ENCODE results near the gene FAM118A.
"Not testable (repeated sequence)": the region's sequence is repeated elsewhere in the genome, so short reads cannot be mapped to it uniquely, and the experiment has no call there.

Gene FAM118A

GRCh38 chr22:45358127-45358526 is 48.4 kb downstream of the FAM118A start:
- peaks cover 0 to 12% (median 5%) of the 10 kb centered on the region in 4 experiments for H3K4me1 ChIP-seq (ENCODE audit: control extremely low read depth in 1 of 4, control insufficient read depth in 4 of 4, insufficient read depth in 4 of 4, low read length in 3 of 4)
- H3K27ac ChIP-seq (ENCODE audit: insufficient read depth in 1 of 2, low read depth in 1 of 2, low read length in 2 of 2, poor library complexity in 1 of 2, severe bottlenecking in 2 of 2): no peak overlapping the region
- WGBS (ENCODE audit: insufficient coverage): 100% methylated on average over 1 of the region's 1 CpG
- H3K36me3 ChIP-seq (ENCODE audit: control insufficient read depth in 4 of 4, insufficient read depth in 4 of 4, low read length in 3 of 4): no peaks in the 10 kb centered on the region
- ChIA-PET POLR2A (no interaction called here), CTCF (no interaction called here)
- no peaks in the 10 kb centered on the region for H3K9me3 ChIP-seq (ENCODE audit: control extremely low read depth in 1 of 5, control insufficient read depth in 4 of 5, insufficient read depth in 2 of 5, low read depth in 1 of 5, low read length in 4 of 5)
- no peak for DNase-seq
- H3K4me3 ChIP-seq (ENCODE audit: control insufficient read depth in 1 of 7, extremely low read depth in 1 of 7, insufficient read depth in 4 of 7, low read depth in 2 of 7, low read length in 6 of 7): no peak overlapping the region
- H3K27me3 ChIP-seq (replicated peaks in 2 of 5; ENCODE audit: control insufficient read depth in 4 of 5, insufficient read depth in 5 of 5, low read length in 4 of 5): no peaks in the 10 kb centered on the region

- no peak overlapping the region for H3K4me3 ChIP-seq (ENCODE audit: control insufficient read depth in 1 of 7, extremely low read depth in 1 of 7, insufficient read depth in 4 of 7, low read depth in 2 of 7, low read length in 6 of 7)
- POLR2A ChIA-PET: no interaction called here
- no peaks in the 10 kb centered on the region for H3K9me3 ChIP-seq (ENCODE audit: control extremely low read depth in 1 of 5, control insufficient read depth in 4 of 5, insufficient read depth in 2 of 5, low read depth in 1 of 5, low read length in 4 of 5)
- no peak overlapping the region for H3K27ac ChIP-seq (ENCODE audit: insufficient read depth in 1 of 2, low read depth in 1 of 2, low read length in 2 of 2, poor library complexity in 1 of 2, severe bottlenecking in 2 of 2)
- peaks cover 0 to 12% (median 5%) of the 10 kb centered on the region in 4 experiments for H3K4me1 ChIP-seq (ENCODE audit: control extremely low read depth in 1 of 4, control insufficient read depth in 4 of 4, insufficient read depth in 4 of 4, low read length in 3 of 4)
- CTCF ChIA-PET: no interaction called here
- H3K36me3 ChIP-seq (ENCODE audit: control insufficient read depth in 4 of 4, insufficient read depth in 4 of 4, low read length in 3 of 4): no peaks in the 10 kb centered on the region
- H3K27me3 ChIP-seq (replicated peaks in 2 of 5; ENCODE audit: control insufficient read depth in 4 of 5, insufficient read depth in 5 of 5, low read length in 4 of 5): no peaks in the 10 kb centered on the region
- no peak for DNase-seq
- WGBS (ENCODE audit: insufficient coverage): 84% methylated on average over 2 of the region's 4 CpGs
Observed at GRCh38 chr22:45359627-45360026, 49.9 kb downstream of the FAM118A start.

- POLR2A ChIA-PET: no interaction called here
- DNase-seq: no peak
- Histone ChIP-seq H3K27ac (ENCODE audit: insufficient read depth in 1 of 2, low read depth in 1 of 2, low read length in 2 of 2, poor library complexity in 1 of 2, severe bottlenecking in 2 of 2) (no peak overlapping the region), H3K4me1 (ENCODE audit: control extremely low read depth in 1 of 4, control insufficient read depth in 4 of 4, insufficient read depth in 4 of 4, low read length in 3 of 4) (no peaks in the 10 kb centered on the region), H3K4me3 (ENCODE audit: control insufficient read depth in 1 of 7, extremely low read depth in 1 of 7, insufficient read depth in 4 of 7, low read depth in 2 of 7, low read length in 6 of 7) (no peak overlapping the region), H3K27me3 (replicated peaks in 2 of 5; ENCODE audit: control insufficient read depth in 4 of 5, insufficient read depth in 5 of 5, low read length in 4 of 5) (no peaks in the 10 kb centered on the region), H3K9me3 (ENCODE audit: control extremely low read depth in 1 of 5, control insufficient read depth in 4 of 5, insufficient read depth in 2 of 5, low read depth in 1 of 5, low read length in 4 of 5) (peaks cover 0 to 13% (median 7%) of the 10 kb centered on the region in 5 experiments), H3K36me3 (ENCODE audit: control insufficient read depth in 4 of 4, insufficient read depth in 4 of 4, low read length in 3 of 4) (no peaks in the 10 kb centered on the region)
- CTCF ChIA-PET: no interaction called here
- 100% methylated on average over 2 of the region's 3 CpGs for WGBS (ENCODE audit: insufficient coverage)
Observed at GRCh38 chr22:45366713-45367112, 57.0 kb downstream of the FAM118A start.

GRCh38 chr22:45373592-45373991 is 63.9 kb downstream of the FAM118A start:
- CTCF ChIA-PET; POLR2A ChIA-PET; H3K4me3 ChIP-seq (ENCODE audit: control insufficient read depth in 1 of 7, extremely low read depth in 1 of 7, insufficient read depth in 4 of 7, low read depth in 2 of 7, low read length in 6 of 7); H3K9me3 ChIP-seq (ENCODE audit: control extremely low read depth in 1 of 5, control insufficient read depth in 4 of 5, insufficient read depth in 2 of 5, low read depth in 1 of 5, low read length in 4 of 5); H3K27ac ChIP-seq (ENCODE audit: insufficient read depth in 1 of 2, low read depth in 1 of 2, low read length in 2 of 2, poor library complexity in 1 of 2, severe bottlenecking in 2 of 2); H3K36me3 ChIP-seq (ENCODE audit: control insufficient read depth in 4 of 4, insufficient read depth in 4 of 4, low read length in 3 of 4); DNase-seq; H3K27me3 ChIP-seq (replicated peaks in 2 of 5; ENCODE audit: control insufficient read depth in 4 of 5, insufficient read depth in 5 of 5, low read length in 4 of 5): not testable (repeated sequence)
- no CpG with 5 or more reads among the region's 3 CpGs for WGBS (ENCODE audit: insufficient coverage)
- H3K4me1 ChIP-seq (ENCODE audit: control extremely low read depth in 1 of 4, control insufficient read depth in 4 of 4, insufficient read depth in 4 of 4, low read length in 3 of 4): peaks cover 0 to 14% (median 2%) of the 10 kb centered on the region in 4 experiments

GRCh38 chr22:45376009-45376408 is 66.3 kb downstream of the FAM118A start:
- no peaks in the 10 kb centered on the region for H3K36me3 ChIP-seq (ENCODE audit: control insufficient read depth in 4 of 4, insufficient read depth in 4 of 4, low read length in 3 of 4)
- POLR2A ChIA-PET: no interaction called here

GRCh38 chr22:45376703-45377102 is 67.0 kb downstream of the FAM118A start:
- POLR2A ChIA-PET: interaction anchor here (0.7 kb wide), 1 partner anchor 201 kb away, joined by 4 read pairs; no protein-coding TSS in a partner anchor
- peak overlapping the region in 2 of 7 experiments; percentile 45 to 54 for H3K4me3 ChIP-seq (ENCODE audit: control insufficient read depth in 1 of 7, extremely low read depth in 1 of 7, insufficient read depth in 4 of 7, low read depth in 2 of 7, low read length in 6 of 7)
- H3K9me3 ChIP-seq (ENCODE audit: control extremely low read depth in 1 of 5, control insufficient read depth in 4 of 5, insufficient read depth in 2 of 5, low read depth in 1 of 5, low read length in 4 of 5): no peaks in the 10 kb centered on the region
- CTCF ChIA-PET: interaction anchor here (1.1 to 1.2 kb wide), 2 partner anchors 31 to 65 kb away, joined by 3 to 4 read pairs; no protein-coding TSS in a partner anchor
- H3K4me1 ChIP-seq (ENCODE audit: control extremely low read depth in 1 of 4, control insufficient read depth in 4 of 4, insufficient read depth in 4 of 4, low read length in 3 of 4): peaks cover 0 to 14% (median 2%) of the 10 kb centered on the region in 4 experiments
- H3K27me3 ChIP-seq (replicated peaks in 2 of 5; ENCODE audit: control insufficient read depth in 4 of 5, insufficient read depth in 5 of 5, low read length in 4 of 5): no peaks in the 10 kb centered on the region
- no peaks in the 10 kb centered on the region for H3K36me3 ChIP-seq (ENCODE audit: control insufficient read depth in 4 of 4, insufficient read depth in 4 of 4, low read length in 3 of 4)
- peak overlapping the region in 1 of 2 experiments; percentile 34 for H3K27ac ChIP-seq (ENCODE audit: insufficient read depth in 1 of 2, low read depth in 1 of 2, low read length in 2 of 2, poor library complexity in 1 of 2, severe bottlenecking in 2 of 2)
- whole genome bisulfite sequencing (ENCODE audit: insufficient coverage): no CpG with 5 or more reads among the region's 1 CpG
- DNase-seq: peak; percentile 71 to 89 (median 83)

More at GRCh38 chr22:45376009-45376408, 66.3 kb downstream of the FAM118A start:
- no peaks in the 10 kb centered on the region for H3K27me3 ChIP-seq (replicated peaks in 2 of 5; ENCODE audit: control insufficient read depth in 4 of 5, insufficient read depth in 5 of 5, low read length in 4 of 5)
- no peak overlapping the region for H3K4me3 ChIP-seq (ENCODE audit: control insufficient read depth in 1 of 7, extremely low read depth in 1 of 7, insufficient read depth in 4 of 7, low read depth in 2 of 7, low read length in 6 of 7)
- 100% methylated on average over 1 of the region's 3 CpGs for WGBS (ENCODE audit: insufficient coverage)
- H3K9me3 ChIP-seq (ENCODE audit: control extremely low read depth in 1 of 5, control insufficient read depth in 4 of 5, insufficient read depth in 2 of 5, low read depth in 1 of 5, low read length in 4 of 5): no peaks in the 10 kb centered on the region
- H3K4me1 ChIP-seq (ENCODE audit: control extremely low read depth in 1 of 4, control insufficient read depth in 4 of 4, insufficient read depth in 4 of 4, low read length in 3 of 4): peaks cover 0 to 14% (median 2%) of the 10 kb centered on the region in 4 experiments
- no peak overlapping the region for H3K27ac ChIP-seq (ENCODE audit: insufficient read depth in 1 of 2, low read depth in 1 of 2, low read length in 2 of 2, poor library complexity in 1 of 2, severe bottlenecking in 2 of 2)
- CTCF ChIA-PET: interaction anchor here (1.0 to 1.4 kb wide), 3 partner anchors 32 to 65 kb away, joined by 4 to 5 read pairs (median 4); no protein-coding TSS in a partner anchor
- DNase-seq: no peak

GRCh38 chr22:45381348-45381747 is 71.6 kb downstream of the FAM118A start:
- H3K9me3 ChIP-seq (ENCODE audit: control extremely low read depth in 1 of 5, control insufficient read depth in 4 of 5, insufficient read depth in 2 of 5, low read depth in 1 of 5, low read length in 4 of 5): no peaks in the 10 kb centered on the region
- 100% methylated on average over 2 of the region's 2 CpGs for WGBS (ENCODE audit: insufficient coverage)
- no peak overlapping the region for H3K4me3 ChIP-seq (ENCODE audit: control insufficient read depth in 1 of 7, extremely low read depth in 1 of 7, insufficient read depth in 4 of 7, low read depth in 2 of 7, low read length in 6 of 7)
- POLR2A ChIA-PET: no interaction called here
- H3K27ac ChIP-seq (ENCODE audit: insufficient read depth in 1 of 2, low read depth in 1 of 2, low read length in 2 of 2, poor library complexity in 1 of 2, severe bottlenecking in 2 of 2): no peak overlapping the region
- no peaks in the 10 kb centered on the region for H3K36me3 ChIP-seq (ENCODE audit: control insufficient read depth in 4 of 4, insufficient read depth in 4 of 4, low read length in 3 of 4)
- no peak for DNase-seq
- CTCF ChIA-PET: interaction anchor here (1.0 to 1.8 kb wide), 2 partner anchors 10 to 61 kb away, joined by 3 to 8 read pairs; no protein-coding TSS in a partner anchor
- no peaks in the 10 kb centered on the region for H3K27me3 ChIP-seq (replicated peaks in 2 of 5; ENCODE audit: control insufficient read depth in 4 of 5, insufficient read depth in 5 of 5, low read length in 4 of 5)
- H3K4me1 ChIP-seq (ENCODE audit: control extremely low read depth in 1 of 4, control insufficient read depth in 4 of 4, insufficient read depth in 4 of 4, low read length in 3 of 4): peaks cover 0 to 9% (median 2%) of the 10 kb centered on the region in 4 experiments
